Left renal pelvis (tissue), 4 donors: ENCODE data around the gene TMEM158. TPM values are rescaled to one million over a fixed set of nuclear protein-coding genes. Genes with fewer than 3 reads are reported as not detected.

Experiments
- DNase-seq, 4 donors: peaks; one replicate each; pipeline ENCODE4 v3.0.0-alpha.2; 2013; ENCODE audit warnings: low read depth in 4 of 4, low spot score in 3 of 4
- polyA plus RNA-seq, 4 donors: library from polyadenylated mRNA; unstranded; fragments of 120-200 nt; gene quantifications; one replicate each; pipeline ENCODE4 v1.2.1, GENCODE V29; 2013; ENCODE audit not compliant: insufficient read length in 4 of 4

The TMEM158 gene
- polyA plus RNA-seq, 4 donors, result 7.0 to 38.2 (median 9.3) TPM

- DNase-seq, result no peak
Observed at GRCh38 chr3:45207446-45207845, 18.6 kb downstream of the TMEM158 start.

DNA sequence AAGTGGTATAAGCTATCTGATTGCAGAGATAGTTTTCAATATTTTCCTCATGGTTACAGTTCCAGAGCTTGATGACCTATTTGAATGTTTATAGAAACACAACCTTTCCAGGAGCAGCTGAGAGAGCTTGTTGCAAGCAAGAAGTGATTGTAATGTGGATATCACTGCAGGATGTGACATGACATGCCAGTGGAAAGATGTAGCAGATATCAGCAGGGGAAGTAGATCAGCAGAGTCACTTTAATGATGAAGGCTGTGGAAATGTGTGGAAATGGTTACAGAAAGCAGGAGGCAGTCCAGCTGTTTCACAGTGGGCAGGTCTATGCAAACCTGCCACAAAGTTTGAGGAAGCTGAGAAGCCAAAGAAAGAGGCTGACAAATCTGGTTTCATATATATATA is 21.0 kb downstream of the TMEM158 start:
- DNase-seq, result no peak

DNA sequence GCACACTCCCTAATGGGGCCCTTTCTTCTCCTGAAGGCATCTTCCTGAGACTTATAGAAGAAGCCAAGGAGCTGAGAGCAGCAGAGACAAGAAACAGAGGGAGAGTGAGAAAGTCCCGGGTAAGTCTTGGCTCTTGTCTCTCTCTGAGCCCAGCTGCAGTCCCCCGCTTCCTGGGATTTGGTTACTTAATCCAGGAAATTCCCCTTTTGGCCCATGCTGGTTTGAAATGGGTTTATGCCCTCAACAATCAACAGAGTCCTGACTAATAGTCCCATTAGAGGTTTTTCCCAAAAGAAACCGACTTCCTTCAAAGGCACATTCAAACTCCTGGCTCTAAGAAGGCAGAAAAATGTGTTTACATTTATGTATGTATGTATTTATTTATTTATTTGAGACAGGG is 22.0 kb downstream of the TMEM158 start:
- DNase-seq, result no peak

GRCh38 chr3:45199837-45200648 is 26.0 kb downstream of the TMEM158 start:
- no peak for DNase-seq

GRCh38 chr3:45198264-45199260 is 27.5 kb downstream of the TMEM158 start:
- no peak for DNase-seq

- no peak for DNase-seq
Observed at GRCh38 chr3:45194791-45195190, 31.3 kb downstream of the TMEM158 start.

DNA sequence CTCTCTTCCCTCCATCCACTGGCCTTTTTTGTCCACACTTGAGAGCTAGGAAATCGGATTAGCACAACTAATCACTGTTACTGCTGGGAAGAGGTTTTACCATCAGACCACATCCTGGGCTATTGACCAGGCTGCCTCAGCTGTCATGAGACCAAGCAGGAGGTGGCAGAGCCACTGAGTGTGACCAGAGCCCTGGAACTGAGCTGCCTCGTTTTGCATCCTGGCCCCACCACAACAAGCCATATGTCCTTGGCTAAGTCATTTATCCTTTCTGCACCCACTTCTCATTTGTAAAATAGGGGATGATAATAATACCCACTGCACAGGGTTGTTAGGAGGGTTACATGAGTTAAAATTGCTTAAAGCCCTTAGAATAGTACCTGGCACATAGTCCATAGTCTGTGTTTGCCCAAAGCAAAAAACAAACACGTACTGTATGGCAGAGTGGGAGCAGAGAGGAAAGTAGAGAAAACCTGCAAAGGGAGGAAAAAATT is 34.1 kb downstream of the TMEM158 start:
- no peak for DNase-seq

GRCh38 chr3:45191424-45191823 is 34.7 kb downstream of the TMEM158 start:
- DNase-seq, result no peak

GRCh38 chr3:45188719-45189659 is 37.1 kb downstream of the TMEM158 start:
- peak in 2 of 4 donors; percentile 42 to 52 for DNase-seq

GRCh38 chr3:45187694-45188141 is 38.4 kb downstream of the TMEM158 start:
- DNase-seq, result no peak

- no peak for DNase-seq
Observed at GRCh38 chr3:45186871-45187270, 39.2 kb downstream of the TMEM158 start.

GRCh38 chr3:45185461-45185860 is 40.6 kb downstream of the TMEM158 start:
- DNase-seq, result no peak

DNA sequence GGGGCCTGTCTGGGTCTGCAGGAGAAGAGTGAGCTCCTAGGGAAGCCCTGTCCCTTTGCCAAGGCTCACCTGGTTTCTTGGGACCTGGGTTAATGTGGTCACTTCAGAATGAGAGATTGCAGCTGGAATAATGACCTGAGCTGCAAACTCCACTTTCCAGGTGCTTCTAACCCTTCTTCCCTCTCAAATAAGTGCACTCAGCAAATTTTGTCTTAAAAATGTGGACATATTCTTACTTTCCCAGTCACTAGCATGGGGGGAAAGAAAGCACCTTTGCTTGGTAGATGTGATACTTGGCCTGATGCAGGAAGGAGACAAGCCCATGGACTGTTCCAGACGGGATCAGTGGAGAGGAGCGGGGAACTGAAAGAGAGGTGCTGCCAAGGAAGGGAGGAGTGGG is 41.0 kb downstream of the TMEM158 start:
- no peak for DNase-seq

- no peak for DNase-seq
Observed at GRCh38 chr3:45183872-45184262, 42.2 kb downstream of the TMEM158 start.

DNA sequence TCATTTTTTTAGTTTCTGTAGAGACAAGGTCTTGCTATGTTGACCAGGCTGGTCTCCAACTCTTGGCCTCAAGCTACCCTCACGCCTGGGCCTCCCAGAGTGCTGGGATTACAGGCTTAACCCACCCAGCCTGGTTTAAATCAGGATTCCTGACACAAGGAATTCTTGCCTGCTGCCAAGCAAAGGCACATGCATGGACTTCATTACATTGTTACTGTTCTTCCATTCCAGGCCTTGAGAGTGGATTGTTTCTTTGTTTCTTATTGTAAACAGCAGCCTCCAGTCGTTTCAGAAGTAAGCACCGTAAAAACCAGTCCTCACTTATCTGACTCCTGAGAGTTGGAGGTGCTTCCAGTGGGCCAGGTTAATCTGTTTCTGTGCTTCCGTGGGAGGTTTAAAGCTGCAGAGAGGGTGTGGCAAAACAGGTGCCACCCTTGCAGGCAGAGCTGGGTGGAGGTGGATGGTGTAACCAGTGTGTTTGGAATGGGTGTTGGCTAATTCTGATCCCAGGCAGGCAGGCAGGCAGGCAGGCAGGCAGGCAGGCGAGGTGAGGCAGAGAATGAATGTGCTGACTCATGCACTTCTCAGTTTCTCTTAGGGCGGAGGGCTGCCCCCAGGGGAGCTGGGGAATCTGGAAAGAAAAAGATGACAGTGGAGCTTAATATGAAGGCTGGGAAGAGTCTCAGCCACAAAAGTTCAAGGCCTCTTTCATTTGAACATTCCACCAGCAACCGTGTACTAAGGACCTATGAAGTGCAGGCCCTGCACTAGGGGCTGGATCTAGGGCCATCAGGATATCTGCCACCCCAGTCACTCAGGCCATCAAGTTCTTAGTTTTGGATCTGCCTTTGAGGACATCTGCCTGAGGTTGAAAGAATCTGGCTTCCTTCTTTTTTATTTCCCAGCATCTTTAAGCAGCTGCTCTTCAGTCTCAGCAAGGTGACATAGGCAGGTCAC is 42.9 kb downstream of the TMEM158 start:
- DNase-seq, result no peak

- DNase-seq, result no peak
Observed at GRCh38 chr3:45181496-45181895, 44.6 kb downstream of the TMEM158 start.

GRCh38 chr3:45180899-45181298 is 45.2 kb downstream of the TMEM158 start:
- DNase-seq, result no peak

- DNase-seq, result no peak
Observed at GRCh38 chr3:45180051-45180450, 46.0 kb downstream of the TMEM158 start.

- no peak for DNase-seq
Observed at GRCh38 chr3:45179163-45179562, 46.9 kb downstream of the TMEM158 start.
